NCI-H748 (cell line): Measurements from ENCODE around the gene CCDC116.
"Not testable (repeated sequence)": the region's sequence is repeated elsewhere in the genome, so short reads cannot be mapped to it uniquely, and the experiment has no call there.

Source experiments
- DNase-seq: peaks from one replicate; lab custom pipeline; 2025; ENCODE audit not compliant: unreplicated experiment; lab: John Stamatoyannopoulos, UW

The CCDC116 gene

DNA sequence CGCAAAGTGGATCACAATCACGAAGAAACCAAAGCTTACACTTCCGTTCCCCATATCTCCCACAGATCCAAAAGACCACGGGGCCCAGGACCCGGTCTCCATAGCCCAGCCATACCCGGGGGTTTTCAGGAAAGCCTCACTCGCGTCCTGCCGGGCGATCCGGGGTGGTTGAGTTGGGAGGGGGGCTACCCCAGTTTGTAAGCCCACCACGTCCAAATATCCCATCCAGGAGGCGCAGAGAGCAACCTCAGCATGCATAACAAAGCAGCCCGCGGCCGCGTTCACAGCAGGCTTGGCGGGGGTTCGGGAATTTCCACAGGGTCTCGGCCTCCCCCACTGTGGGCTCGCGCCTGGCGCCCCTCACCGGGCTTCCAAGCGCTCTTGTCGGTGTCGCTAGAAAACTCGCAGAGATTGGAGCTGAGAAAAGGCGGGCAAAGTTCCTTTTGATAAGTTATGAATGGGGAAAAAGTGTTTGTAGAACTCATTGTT, 19.0 kb downstream of the CCDC116 start:
- DNase-seq, result no peak

DNA sequence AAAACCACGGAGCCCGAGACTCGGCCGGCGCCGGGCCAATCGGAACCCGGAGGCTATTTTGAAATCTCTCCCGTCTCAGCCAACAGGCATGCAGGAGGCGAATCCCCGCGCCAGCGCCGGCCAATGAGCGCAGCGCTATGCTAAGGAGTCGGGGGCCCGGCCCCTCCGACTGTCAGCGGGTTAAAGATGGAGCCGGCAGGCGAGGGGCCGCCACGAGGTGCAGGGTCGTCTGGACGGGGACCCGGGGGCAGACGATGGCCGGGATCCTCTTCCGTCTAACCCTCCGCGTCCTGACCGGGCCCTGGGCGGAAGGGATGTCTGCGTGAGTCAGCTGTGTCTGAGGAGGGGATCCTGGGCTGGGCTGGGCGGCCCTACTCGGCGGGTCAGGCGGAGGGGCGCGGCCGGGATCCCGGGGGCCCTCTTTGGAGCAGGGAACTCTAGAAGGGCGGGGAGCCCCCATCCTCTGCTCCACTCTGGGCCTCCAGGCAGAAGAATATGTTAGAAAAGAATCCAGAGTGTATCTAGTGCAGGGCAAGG, 19.5 kb downstream of the CCDC116 start:
- DNase-seq, result peak; percentile 91

DNA sequence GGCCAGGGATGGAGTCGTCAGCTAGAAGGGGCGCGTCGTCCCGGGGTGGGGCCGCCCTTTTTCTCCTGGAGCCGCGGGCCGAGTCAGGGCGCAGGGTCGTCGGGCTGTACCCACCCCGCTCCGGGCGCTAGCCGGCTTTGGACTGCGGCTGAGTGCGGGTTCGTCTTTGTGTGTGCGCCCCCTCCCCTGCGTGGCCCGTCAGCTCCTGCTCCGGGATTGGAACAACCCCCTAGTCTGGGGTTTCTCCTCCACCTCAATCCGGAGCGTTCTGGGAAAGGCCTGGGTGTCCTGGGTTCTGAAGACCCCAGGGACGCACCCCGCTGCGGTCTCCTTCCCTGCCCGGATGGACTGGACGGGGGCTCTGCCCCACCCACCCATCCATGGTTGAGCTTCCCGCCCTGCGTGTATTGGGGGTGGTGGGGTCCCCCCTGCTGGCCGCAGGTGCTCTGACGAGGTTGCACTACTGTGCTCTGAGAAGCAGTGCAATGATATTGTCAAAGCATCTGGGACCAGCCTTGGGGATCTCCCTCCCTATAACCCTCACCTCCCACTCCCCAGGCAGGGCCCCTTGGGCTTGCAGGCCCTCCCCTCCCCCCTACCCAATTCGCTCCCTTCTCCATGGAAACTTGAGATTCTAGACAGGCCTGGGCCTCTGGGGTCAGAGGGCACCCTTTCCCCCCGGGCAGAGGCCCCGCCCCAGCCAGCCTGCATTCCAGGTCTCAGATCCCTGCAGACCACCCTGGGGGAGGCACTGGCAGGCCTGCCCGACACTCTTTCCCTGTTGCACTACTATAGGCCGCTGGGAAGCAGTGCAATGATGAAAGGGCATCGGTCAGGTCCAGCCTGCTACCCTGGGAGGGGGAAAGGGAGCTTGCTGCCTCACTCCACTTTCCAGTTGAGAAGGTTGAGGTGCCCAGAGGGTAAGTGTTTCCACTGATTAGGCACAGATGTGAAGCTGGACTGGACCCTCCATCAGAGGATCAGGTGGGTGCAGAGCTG, 20.3 kb downstream of the CCDC116 start:
- peak; percentile 7 for DNase-seq

DNA sequence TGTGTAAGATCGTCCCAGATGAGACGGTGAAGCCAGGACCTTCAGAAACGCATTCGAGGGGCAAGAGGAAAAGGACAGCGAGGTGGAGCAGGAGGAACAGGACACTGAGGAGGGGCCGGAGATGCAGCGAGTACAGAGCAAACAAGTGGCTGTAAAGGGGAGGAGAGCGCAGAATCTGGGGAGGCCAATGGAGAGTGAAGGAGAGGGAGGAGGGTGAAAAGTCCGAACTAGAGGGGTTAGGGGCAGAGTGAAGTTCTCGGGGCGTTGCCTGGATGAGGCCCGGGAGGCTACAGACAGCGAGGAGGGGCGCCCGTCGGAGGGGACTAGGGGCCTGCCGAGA, 24.4 kb downstream of the CCDC116 start:
- DNase-seq, result no peak

DNA sequence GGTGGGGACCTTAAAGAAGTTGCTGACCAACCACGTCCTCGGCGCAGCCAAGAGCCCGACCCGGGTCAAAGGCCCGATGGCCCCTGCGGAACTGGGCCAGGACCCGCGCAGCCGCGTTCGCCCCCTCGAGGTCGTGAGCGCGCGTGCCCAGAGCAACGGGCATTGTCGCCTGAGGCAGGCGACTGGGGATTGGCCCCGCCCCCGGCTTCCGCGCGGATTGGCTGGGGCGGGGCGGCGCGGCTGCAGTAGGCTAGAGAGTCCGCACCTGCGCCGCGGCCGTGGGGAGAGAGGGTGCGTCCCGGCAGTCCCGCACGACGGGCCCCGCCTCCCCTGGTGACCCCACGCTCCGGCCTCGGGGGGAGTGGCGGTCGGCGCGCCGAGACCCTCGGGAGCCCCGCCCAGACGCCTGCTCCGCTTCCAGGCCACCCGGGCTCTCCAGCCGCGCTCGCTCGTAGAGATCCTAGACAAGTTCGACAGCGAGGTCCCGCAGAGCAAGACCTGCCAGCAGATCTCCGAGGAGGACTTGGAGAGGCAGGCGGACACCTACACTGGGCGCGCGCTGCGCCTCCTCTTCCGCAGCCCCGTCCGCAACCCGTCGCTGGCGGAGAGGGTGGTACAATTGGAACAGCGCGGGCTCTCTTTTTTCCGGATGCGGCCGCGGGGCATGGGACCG, 24.9 kb downstream of the CCDC116 start:
- peak; percentile 90 for DNase-seq

DNA sequence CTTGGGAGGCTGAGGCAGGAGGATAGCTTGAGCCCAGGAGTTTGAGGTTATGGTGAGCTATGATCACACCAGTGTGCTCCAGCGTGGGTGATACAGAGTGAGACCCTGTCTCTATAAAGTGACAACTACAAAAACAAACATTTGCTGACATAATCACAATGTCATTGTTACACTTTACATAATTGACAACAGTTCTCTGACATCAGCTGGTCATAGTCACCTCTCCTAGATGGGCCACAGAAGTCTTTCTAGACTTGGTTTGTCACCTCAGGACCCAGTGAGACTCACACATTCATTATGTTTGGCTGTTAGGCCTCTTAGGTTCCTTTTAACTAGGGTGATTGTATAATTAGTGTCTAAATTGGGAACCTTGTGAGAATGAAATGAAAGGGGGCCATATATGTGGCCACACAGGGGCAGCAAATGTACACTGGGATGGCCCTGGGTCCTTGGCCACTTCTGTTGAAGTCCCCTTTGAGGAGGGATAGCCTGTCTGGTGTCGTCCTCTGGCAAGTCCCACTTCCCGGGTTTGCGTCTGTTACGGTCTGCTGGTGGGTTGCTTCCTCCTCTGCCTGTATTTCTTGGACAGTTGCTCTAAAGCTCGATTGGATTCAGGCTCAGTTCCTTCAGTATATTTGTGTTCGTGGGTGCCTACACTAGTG, 27.4 kb downstream of the CCDC116 start:
- DNase-seq, result no peak

DNA sequence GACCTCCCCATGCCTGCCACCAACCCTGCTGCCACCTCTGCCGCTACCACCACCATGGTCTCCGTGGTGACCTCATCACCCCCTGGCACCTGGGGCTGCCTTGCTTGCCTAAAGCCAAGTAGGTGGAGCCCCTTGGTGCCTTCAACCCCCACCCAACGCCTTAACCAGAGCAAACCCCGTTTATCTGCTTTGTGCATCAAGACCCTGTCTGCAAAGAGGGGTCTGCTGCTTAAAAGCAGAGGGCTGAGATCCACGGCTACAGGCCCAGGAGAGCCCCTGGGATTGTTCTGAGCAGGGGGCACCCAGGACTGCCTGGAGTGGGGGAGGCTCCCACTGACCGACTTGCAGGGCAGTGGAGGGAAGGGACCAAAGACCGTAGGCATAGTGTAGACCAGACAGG, 28.3 kb downstream of the CCDC116 start:
- DNase-seq, result no peak

DNA sequence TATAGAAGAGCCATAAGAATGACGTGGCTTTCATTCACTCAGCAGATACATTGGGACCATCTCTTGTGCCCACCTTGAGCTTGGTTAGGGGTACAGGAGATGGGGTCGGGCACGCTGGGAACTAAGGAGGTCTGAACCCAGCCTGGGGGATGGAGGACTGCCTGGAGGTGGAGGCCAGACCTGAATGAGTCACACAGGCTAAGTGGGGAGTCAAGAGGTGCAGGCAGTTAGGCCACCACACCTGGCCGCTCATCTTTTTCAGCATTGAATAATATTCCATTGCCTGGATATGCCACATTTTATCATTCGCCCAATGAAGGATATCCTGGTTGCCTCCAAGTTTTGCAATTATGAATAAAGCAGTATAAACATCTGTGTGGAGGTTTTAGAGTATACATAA, 29.4 kb downstream of the CCDC116 start:
- no peak for DNase-seq

DNA sequence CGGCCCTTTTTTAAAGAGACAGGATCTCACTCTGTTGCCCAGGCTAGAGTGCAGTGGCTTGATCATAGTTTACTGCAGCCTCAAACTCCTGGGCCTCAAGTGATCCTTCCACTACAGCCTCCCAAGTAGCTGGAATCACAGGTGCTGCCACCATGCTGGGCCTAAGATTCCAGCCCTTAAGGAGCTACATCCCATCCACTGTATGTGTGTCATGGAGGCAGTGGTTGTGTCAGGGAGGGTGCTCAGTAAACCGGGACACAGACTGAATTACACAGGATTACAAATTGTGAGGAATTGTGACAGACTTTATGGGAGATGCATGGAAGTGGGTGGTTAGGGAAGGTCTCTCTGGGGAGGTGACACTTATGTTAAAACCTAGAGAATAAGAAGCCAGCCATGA, 31.2 kb downstream of the CCDC116 start:
- no peak for DNase-seq

DNA sequence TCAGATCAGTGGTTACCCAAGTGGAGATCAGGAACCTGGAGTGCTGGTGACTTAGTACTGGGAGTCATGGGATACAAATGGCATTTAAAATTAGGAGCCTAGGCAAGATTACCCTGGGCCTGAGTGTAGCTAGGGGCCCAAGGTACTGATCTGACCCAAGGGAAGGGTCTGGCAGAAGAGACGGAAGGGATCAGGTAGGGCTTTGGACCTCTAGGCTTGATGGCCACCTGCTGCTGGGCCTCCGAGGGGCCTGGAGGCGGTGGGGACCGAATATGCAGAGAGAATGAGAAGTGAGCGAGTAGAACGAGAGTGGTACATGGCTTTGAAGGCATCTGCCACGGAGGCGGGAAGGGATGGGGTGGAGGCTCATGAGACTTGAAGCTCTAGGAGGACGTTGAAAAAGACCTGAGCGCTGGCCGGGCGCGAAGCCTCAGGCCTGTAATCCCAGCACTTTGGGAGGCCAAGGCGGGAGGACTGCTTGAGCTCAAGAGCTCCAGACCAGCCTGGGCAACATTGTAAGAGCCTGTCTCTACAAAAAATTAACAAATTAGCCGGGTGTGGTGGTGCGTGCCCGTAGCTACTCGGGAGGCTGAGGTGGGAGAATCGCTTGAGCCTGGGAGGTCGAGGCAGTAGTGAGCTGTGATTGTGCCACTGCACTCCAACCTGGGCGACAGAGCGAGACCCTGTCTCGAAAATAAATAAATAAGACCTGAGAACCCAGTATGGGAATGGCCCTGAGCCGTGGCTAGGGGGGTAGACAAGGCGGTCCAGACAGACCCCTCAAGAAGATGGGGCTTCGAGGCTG, 32.7 kb downstream of the CCDC116 start:
- no peak for DNase-seq

DNA sequence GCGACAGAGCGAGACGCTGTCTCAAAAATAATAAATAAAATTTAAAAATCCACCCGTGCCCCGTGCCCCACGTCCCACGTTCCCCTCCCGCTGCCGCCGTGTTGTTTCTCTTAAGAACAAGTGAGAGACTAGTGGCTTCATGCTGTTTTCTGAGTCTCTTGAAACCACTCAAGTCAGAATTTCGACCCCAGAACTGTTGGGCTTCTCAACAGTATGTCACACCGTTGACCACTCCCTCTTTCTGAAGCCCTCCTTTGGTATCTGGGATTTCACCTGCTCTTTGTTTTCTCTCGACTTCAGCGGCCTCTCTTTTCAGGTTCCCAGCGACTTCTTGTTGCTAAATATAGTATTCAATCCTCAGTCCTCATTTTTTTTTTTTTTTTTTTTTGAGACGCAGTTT, 34.2 kb downstream of the CCDC116 start:
- DNase-seq, result no peak

DNA sequence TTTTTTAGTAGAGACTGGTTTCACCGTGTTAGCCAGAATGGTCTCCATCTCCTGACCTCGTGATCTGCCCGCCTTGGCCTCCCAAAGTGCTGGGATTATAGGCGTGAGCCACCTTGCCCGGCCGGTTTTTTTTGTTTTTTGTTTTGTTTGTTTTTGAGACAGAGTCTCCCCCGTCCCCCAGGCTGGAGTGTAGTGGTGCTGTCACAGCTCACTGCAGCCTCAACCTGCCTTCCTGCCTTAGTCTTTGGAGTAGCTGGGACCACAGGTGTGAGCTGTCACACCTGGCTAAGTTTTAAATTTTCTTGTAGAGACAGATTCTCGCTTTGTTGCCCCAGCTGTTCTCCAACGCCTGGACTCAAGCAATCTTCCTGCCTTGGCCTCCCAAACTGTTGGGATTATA, 36.5 kb downstream of the CCDC116 start:
- DNase-seq, result no peak

DNA sequence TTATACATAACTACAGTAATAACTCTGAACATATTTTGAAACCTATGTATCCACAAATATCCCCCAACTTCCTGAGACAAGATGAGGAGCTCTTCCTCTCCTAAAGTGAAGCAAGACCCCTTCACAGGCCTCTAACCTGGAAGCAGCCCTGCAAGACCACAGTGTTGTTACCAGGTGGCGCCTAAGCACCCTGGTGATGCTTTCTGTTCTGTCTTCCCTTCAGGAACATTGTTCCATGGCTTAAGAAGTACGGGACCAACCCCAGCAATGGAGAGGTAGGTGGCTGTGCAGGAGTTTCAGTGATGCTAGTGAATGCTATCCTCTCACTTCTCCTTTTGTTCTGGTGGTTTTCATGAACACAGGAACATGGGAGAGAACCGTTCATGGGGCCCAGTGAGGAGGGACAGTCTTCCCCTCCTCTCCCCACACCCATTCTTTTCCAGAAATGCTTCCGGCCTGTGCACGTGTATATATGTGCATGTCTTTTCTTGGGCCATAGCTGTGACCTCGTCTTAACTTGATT, 39.6 kb downstream of the CCDC116 start:
- DNase-seq, result no peak

DNA sequence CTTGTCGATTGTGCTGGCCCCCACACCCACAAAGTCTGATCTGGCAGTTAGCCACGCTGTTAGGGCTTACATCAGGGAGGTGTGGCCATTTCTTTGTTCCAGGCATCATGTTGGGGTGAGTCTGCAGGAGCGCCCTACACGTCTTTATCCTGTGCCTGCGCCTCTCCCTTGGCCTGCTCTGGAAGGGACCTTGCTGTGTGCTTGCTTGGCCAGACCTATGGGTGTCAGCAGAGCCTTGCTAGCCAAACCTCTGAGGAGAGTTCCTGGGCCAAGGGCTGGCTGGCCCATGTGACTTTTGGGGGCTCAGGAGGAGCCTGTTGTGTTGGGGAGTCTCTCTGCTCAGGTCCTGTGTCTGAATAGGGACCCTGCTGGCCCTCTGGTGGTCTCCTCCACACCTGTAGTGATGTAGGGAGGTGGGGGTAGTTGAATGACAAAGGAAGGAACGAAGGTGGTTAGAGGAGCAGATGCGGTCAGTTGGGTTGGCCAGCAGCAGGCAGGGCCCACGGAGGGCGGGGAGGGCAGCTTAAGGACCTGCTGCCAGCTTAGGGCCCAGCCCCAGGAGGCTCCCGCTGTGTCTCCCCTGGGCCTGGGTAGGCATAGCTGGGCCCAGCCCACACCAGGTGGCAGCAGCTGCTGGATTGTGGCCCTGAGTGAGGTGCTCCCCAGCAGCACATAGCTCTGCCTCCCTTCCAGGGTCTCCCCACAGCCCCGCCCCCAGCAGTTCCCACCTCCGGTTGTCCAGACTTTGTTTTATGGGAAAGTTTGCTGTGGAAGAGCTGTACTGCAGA, 41.2 kb downstream of the CCDC116 start:
- no peak for DNase-seq

DNA sequence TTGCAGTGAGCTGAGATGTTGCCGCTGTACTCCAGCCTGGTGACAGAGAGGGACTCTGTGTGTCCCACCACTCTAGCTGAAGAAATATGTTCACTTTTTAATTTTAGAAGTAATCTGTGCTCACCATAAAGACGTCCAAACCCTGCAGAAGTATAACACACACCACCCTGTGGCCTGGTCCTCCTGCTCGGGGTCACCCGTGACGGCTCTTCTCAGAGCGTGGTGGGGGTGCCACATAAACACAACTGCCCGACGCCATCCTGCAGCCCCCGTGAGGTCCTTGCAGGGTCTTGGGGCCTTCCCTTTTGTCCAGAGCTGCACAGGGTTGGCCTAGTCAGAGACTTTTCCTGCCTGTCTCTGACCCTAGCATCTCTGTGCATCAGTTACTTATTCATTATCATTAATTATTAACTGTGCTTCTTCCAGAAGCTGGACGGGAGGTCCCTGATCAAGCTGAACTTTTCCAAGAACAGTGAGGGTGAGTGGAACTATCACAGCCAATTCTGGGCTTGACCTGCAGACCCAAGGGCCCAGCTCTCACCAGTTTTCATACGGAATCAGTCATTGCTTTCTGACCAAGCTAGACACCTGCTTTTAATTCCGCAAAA, 42.2 kb downstream of the CCDC116 start:
- no peak for DNase-seq

DNA sequence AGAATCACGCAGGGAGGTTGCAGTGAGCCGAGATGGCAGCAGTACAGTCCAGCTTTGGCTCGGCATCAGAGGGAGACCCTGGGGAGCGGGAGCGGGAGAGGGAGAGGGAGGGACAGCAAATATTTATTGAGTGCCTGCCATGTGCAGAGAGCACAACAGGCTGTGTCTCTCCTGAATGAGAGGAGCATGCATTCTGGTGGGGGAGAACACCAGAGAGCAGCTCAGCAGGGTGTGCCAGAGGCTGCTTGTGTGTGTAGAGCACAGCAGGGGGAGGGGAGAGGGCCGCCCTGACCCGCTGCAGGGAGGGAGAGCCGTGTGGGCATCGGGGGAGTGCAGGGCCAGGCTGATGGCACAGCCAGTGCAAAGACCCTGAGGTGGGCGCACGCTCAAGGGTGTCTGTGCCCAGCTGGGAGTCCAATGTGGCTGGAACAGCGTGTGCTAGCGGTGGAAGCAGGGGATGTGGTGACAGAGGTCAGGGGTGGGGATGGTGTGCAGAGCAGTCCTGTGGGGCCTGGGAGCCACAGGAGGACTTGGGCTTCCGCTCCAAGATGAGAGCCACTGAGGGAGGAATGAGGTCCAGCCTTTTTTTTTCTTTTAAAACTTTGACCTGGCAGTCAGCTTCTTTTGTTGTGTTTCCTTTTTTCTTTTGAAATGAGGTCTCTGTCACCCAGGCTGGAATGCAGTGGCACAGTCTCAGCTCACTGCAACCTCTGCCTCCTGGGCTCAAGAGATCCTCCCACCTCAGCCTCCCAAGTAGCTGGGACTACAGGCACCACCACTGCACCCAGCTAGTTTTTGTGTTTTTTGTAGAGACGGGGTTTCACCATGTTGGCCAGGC, 45.3 kb downstream of the CCDC116 start:
- peak; percentile 4 for DNase-seq

DNA sequence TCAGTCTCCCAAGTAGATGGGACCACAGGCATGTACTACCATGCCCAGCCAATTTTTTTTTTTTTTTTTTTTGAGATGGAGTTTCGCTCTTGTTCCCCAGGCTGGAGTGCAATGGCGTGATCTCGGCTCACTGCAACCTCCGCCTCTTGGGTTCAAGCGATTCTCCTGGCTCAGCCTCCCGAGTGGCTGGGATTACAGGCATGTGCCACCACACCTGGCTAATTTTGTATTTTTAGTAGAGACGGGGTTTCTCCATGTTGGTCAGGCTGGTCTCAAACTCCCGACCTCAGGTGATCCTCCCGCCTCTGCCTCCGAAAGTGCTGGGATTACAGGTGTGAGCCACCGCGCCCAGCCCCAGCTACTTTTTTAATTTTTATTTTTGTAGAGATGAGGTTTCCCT, 46.3 kb downstream of the CCDC116 start:
- not testable (repeated sequence) for DNase-seq

DNA sequence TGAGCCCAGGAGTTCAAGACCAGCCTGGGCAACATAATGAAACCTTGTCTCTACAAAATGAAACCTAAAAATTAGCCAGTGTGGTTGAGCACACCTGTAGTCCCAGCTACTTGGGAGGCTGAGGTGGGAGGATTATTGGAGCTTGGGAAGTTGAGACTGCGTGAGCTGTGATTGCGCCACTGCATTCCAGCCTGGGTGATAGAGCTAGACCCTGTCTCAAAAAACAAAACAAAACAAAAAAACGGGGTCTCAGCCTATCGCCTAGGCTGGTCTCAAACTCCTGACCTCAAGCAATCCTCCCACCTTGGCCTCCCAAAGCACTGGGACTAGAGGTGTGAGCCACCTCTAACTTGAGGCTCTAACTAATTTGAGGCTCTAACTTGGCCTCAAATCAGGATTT, 46.8 kb downstream of the CCDC116 start:
- DNase-seq, result no peak
